Stimulated activated CD8-positive, alpha-beta memory T cell treated with anti-CD3 and anti-CD28 coated beads, Interleukin-7, amount 100 ng/mL, for 4 hours (primary cell): ENCODE data around the gene PEX11A.
"Not testable (repeated sequence)": the region's sequence is repeated elsewhere in the genome, so short reads cannot be mapped to it uniquely, and the experiment has no call there.

Source experiments
- DNase-seq, 2 donors: peaks; one replicate each; pipeline ENCODE4 v3.0.0-alpha.2; 2020; ENCODE audit warnings: low read depth in 2 of 2

Gene PEX11A, protein sequence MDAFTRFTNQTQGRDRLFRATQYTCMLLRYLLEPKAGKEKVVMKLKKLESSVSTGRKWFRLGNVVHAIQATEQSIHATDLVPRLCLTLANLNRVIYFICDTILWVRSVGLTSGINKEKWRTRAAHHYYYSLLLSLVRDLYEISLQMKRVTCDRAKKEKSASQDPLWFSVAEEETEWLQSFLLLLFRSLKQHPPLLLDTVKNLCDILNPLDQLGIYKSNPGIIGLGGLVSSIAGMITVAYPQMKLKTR

DNA sequence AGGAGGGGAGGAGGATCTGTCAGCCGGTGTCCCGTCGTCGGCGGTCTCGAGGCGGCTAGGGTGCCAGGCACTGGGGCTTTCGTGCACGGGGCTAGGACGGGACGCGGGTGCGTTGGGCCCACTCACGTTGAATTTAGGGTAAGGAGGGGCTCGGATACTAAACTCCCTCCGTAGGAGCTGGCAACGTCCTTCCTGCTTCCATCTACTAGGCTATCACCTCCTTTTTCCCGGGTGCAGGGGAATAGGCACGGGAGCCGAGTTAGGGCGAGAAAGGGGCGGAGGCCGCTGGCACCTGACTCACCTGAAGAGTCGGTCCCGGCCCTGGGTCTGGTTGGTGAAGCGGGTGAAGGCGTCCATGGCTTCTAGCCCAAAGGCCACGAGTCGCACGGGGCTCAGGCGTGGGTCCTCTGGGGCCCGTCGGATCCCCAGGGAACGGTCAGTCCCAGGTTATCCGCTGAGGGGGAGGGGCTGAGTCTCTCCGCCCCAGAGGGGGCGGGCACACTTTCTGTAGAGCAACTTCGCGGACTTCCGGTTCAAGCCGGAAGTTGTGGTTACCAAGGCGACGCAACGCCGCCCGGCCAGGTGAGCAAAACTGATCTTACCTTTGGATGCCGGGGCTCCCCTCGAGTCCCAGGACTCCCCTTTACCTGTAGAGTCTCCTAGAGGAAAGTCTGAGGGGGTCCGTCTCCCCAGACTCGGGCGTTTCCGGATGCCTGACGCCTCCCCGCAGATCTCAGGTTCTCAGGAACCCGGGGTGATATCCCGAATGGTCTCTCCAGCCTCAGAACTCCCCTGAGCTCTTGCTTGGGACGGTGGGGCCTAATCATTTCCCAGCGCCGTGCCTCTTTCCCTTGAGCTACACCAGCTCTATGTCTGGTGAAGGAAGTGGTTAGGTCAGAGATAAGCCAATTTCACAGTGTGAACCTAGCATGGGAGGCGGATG is at the start of gene PEX11A, which contains the start of gene WDR93:
PEX11A (minus strand) TSS at position 479 of the 943 bp plus-strand sequence; CDS start at position 357, 122 bp downstream.
WDR93 (plus strand) TSS at position 536 of the 943 bp plus-strand sequence. CDS start 10,936 bp downstream, outside the sequence.
- DNase-seq: peak; percentile 48 to 60

DNA sequence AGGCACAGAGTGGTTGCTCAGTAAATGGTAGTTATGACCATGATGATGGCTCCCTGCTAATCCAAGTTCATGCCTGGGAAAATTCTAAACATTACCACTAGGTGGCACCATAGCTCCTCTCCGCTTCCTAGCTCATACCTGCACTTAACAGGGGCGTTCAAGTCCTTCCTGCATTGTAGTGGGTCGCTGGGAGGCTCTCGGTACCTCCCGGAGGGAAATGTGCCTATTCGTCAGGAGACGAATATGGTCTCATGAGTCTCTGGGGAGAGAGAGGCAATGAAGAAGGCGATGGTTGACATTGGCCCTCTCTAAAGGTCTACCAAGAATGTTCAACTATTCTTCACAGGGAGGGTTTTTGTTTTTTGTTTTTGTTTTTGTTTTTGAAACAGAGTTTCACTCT is 49.6 kb upstream of the PEX11A start:
- peak; percentile 8 to 41 for DNase-seq

DNA sequence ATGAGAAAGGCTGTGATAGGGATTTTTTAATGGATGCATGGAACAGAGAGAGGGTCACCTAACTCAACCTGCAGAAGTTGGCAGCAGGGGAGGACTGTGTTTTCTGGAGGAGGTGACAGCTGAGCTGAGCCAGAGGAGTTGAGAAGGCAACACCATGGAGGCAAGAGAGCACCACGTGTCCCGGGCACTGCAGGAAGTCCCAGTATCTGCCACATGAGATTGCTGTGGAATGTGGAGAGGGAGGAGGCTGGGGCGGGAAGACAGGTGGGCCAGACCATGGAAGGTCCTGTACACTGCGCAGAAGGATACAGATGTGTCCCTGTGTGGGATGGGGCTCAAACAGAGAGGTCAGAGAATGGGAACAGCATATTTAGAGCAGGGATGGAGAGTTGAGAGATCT is 45.2 kb upstream of the PEX11A start:
- DNase-seq: no peak

DNA sequence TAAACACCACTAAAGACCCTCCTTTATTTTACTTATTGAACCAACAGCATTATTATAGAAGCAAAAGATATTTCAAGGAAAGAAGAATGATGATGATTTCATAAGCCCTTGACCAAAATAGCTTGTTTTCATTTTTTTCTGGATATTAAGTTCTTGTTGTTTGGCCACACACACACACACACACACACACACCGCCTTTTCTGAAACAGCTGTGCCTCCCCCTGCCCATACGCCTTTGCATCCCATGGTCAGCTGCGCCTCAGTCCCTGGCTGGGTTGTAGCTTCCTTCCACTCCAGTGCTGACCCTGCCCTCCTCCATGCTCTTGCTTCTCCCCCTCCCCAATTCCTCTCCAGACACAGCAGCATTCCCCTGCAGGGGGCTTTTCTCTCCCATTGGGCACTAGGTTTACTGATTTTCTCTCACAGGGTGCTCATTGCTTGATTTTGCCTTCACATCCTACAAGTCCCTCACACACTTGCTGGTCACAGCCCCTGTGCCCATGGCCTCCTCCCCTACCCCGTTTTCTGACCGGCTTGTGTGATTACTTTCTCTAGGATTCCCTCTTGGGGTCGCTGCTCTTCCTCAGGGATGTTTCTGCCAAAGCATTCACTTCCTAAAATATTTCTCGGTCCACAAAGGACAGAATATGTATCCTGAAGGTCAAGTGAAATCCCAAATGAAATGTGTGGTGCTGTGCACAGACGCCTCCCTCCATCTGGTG is 42.1 kb upstream of the PEX11A start:
- no peak for DNase-seq

DNA sequence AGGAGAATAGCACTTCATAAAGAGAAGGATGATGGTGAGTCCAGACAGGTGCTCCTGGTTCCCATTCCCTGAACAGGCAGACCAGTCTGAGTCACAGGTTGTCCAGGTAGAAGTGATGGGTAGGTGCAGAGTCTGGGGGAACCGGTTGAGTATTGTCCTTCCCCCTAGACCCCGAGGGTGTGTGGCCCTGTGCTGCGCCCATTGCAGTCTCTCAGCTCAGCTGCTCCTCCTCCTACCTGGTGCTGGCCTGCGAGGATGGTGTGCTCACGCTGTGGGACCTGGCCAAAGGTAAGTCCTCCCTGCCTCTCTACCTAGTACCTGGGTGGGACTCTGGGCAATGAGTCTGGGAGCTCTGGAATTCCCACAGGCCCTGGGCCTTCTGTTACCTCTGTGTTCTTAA is 40.7 kb upstream of the PEX11A start:
- no peak for DNase-seq

DNA sequence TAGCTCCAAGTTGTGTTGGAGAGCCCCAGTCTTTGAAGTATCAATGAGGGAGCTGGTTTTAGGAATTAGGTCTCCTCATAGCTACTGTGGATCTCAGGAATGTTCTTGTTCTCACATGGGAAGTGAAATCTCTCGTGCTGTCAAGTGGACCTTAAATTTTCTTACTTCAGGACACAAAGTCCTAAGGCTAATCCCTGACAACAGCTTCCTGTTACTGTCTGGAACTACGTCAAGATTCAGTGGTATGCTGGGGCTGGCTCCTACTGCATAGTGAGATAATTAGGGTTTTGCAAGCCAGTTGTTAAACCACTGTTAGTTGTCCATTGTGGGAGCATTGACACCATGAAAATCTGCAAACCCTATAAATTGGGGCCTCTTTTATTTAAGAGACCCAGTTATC is 37.7 kb upstream of the PEX11A start:
- DNase-seq: no peak

DNA sequence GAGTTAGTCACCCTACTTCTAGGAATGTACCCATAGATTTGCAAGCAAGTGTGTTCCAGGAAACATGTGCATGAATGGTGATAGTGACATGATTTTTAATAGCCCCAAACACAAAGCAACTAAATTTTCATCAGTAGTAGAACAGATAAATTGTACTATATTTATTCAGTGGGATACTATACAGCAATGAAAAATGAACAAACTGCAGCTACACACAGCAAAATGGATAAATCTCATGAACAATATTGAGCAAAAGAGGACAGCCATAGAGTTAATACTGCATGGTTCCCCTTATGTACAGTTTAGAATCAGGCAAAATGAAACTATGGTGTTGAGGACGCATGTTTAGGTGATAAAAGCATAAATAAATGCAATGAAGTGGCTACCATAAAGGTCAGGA is 34.5 kb upstream of the PEX11A start:
- no peak for DNase-seq

DNA sequence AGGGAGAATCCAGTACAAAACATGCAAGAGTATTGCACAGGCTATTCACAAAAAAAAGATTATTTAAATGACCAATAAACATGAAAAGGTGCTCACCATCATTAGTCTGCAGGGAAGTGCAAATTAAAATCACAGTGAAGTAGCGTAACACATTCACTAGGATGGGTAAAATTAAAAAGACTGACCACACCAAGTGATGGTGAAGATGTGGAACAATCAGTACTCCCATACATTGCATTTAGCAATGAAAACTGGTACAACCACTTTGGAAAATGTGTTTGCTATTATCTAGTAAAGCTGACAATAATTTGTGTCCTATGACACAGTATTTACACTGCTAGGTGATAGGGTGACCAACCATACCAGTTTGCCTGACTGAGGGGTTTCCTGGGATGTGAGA is 34.1 kb upstream of the PEX11A start:
- DNase-seq: no peak

DNA sequence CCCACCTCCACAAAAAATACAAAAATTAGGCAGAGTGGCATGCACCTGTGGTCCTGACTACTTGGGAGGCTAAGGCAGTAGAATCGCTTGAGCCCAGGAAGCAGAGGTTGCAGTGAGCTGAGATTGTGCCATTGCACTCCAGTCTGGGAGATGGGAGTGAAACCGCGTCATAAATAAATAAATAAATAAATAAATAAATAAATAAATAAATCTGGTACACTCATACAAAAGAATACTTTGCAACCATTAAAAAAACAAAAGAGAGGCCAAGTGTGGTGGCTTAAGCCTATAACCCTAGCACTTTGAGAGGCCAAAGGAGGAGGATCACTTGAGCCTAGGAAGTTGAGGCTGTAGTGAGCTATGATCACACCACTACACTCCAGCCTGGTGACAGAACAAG is 32.5 kb upstream of the PEX11A start:
- DNase-seq: no peak

DNA sequence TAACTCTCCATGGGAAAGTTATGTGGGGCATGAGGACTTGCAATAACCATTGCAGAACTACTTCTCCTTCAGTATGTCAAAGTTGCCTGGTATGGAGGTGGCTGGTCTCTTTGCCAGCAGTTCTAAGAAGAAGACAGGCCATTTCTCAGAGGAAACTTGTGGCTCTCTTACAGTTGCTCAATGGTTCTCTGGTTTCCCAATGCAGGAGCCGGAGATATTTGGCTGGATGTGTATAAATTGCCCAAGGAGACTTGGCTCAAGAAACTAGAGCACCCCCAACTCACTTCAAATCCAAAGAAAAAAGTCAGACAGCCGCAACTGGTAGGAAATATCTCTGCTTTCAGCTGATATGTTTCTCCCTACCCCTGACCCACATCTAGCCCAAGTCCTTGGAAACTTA is 24.2 kb upstream of the PEX11A start:
- DNase-seq: no peak

DNA sequence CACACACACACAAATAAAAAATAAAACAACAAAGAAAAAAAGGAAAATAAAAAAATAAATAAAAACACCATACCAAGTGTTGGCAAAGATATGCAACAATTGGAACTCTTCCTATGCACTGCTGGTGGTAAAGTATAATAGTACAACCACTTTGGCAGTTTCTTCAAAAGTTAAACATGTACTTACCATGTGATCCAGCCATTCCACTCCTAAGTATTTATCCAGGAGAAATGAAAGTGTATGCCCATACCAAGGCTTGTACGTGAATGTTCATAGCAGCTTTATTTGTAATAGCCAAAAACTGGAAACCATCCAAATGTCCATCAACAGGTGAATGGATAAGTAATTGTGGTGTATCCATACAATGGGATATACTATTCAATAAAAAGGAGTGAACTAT is 17.0 kb upstream of the PEX11A start:
- no peak for DNase-seq

DNA sequence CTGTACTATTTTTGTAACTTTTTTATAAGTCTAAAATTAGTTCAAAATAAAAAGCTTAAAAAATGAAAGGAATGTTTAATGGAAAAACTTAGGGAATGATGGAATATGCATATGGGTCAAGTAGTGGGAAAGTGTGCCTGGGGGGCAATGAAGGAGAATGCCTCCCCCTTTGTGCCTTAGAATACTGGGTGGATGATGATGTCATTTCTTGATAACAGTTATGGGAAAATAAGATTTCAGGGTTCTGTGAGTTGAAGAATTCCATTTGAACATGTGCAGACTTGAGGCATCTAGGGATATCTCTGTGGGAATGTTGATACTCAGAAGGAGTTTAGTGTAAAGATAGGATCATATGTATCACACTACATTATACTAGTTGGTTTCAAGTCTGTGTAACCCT is 13.9 kb upstream of the PEX11A start:
- DNase-seq: no peak

DNA sequence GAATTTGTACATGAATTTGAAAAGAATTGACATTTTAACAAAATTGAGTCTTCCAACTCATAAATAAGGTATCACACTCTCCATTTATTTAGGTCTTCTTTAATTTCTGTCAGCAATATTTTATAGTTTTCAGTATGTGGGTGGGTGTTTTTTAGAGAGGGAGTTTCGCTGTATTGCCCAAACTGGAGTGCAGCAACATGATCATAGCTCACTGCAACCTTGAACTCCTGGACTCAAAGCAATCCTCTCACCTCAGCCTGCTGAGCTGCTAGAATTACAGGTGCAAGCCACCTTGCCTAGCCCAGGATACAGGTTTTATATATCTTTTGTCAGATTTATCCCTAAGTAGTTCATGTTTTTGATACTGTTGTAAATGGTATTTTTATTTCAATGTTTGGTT is 4.6 kb upstream of the PEX11A start:
- no peak for DNase-seq

DNA sequence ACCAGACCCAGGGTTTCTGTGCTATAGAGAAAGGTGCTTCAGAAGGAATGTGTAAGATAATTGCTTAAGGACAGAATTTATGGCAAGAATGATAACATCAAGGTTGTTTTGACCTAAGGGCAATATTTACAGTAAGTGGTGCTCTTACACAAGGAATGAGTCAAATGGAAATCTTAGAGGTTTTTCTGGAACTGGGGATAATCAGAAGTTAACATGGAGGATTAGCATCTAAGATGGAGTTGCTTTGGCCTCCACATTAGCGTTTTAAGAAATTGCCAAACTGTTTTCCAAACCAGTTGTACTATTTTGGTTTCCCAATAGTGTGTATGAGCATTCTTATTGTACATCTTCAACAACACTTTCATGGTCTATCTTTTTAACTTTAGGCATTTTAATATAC is 3.1 kb upstream of the PEX11A start:
- no peak for DNase-seq

DNA sequence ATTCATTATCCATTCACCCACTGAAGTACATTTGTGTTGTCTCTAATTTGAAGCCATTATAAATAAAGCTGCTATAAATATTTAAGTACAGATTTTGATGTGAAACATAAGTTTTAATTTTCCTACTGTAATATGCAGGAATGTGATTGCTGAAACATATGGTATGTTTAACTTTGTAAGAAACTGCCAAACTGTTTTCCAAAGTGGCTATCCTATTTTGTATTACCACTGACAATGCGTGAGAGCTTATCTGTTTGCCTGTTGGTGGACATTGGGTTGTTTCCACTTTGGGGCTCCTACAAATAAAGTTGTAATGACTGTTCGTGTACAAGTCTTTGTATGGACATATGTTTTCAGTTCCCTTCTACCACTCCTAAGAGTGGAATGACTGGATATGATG is 2.5 kb upstream of the PEX11A start:
- DNase-seq: no peak

DNA sequence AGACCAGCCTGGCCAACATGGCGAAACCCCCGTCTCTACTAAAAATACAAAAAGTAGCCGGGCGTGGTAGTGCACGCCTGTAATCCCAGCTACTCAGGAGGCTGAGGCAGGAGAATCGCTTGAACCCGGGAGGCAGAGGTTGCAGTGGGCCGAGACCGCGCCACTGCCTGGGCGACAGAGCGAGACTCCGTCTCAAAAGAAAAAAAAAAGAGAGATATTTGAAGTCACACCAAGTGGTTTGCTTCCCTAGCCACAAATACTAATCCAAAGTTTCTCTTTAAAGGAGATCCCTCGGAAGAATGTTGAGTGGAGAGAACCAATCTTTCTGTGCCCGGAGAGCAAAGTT is 651 bp downstream of the PEX11A start:
- DNase-seq: not testable (repeated sequence)

DNA sequence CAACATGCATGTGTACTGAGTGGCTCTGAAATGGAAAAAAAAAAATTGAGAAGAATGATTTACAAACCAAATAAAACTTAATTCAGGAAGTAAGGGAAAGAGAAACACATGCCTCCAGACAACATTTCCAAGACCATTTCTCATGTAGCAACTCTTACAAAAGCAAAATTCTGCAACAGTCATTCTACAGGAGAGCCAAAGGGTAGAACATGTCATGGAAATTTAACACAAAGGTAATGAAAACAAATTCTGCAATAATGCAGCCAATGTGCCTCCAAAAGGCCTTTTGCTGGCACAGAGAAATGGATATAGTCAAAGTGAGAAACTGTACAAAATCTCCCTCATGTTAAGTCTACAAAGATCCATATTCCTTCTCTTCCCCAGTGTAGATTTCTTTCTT is 4.0 kb downstream of the PEX11A start:
- no peak for DNase-seq

DNA sequence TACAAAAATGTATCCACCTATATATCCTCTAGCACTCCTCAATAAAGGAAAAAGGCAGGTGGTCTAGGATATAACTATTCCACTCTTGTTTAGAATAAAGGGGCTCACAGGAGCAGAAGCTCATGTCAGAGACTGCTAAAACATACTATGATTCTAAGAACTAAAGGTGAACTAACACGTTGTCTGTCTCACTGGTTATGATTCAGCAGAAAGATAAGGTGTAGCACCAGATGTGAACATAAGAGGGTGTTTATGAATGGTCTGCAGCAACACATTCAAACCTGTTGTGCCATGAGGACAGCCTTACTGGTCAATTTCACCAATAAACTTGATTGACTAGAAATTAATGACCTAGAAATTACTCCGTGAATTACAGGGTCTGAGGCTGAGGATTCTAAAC is 4.6 kb downstream of the PEX11A start:
- DNase-seq: no peak

DNA sequence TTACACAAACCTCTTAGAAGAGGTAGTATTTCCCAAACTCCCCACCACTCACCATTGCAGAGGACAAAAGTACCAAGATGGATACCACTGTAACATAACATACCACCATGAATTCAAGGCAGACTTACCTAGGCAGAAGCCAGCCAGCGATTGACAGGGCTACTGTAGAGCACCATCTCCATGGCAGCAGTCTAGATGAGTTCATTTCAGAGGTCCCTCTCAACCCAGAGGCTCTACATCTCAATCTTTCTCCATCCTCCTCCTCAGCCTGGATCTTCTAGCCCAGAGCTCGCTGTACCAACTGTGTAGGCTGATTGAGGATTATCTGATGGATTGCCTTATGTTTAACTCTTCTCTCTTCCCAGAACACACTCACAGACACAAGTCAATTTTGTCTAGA is 9.4 kb downstream of the PEX11A start:
- no peak for DNase-seq

DNA sequence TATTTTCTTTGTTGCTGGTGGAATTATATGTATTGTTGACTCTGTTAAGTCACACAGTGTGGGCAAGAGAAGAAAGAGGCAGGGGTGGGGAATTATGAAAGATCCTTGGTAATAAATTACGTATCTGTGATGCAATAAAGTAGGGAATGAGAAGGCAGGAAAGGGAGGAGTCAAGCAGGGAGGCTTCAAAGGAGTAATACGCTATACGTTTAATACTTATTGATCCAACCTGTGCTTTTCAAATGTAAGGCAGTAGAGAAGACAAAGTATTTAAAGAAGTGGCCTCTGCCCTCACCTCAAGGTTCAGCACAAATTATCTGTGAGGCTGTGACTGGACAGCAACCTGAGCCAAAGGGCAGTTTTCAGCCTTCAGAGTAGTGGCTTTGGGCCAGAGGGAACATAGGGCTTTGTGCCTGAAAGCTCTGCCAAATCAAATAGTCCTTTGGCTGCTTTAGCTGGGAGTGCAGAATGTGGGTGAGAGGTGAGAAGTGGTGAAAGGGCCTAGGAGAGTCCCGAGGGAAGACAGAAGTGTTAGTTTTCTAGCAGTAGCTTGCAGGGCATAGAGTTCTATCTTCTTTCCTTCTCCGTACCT is 10.2 kb downstream of the PEX11A start:
- DNase-seq: no peak

DNA sequence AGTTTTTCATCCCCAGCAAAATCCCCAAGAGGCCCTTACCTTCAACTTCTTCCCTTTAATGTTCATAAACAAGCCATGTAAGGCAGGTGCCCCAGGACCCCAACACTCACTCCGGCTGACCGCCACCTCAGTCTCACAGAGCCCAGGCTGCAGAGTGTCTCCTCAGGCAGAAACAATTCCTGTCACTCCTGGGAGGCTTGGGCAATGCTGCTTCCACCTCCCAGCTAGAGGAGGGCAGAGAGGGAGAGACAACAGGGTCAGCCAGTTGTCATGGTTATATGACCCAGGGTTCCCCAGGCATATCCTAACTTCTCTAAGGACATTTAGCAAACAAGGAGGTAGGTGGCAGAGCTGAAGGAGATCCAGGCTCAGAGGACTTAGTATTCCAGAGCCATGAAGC is 11.3 kb downstream of the PEX11A start, which contains the start of gene PLIN1:
PLIN1 (minus strand) TSS at position 156 of the 400 bp plus-strand sequence. CDS start 1,878 bp downstream, outside the sequence.
- DNase-seq: no peak

DNA sequence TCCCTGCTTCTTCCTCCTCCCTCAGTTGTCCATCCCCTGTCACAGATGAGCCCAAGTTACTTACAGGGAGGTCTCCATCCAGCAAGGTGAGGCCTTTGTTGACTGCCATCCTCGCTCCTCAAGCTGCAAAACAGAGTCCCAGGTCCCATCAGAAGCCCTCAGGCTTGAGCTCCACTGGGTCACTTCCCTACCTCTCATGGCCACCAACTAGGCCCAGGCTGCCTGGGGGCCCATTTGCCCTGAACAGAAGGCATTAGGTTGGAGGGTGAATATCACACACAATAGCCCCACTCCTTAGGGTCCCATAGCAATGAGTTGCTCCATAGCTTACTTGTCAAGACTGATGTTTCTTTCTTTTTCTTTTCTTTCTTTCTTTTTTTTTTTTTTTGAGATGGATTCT is 13.2 kb downstream of the PEX11A start:
- DNase-seq: no peak
